H1 (cell line): Measurements from ENCODE around the gene IL18BP. TPM values are rescaled to one million over a fixed set of nuclear protein-coding genes. Genes with fewer than 3 reads are reported as not detected.

Experiments
- CTCF ChIA-PET: fragments of 300-600 bp; sonication (Branson Sonifier 250); formaldehyde crosslinking; loops from one replicate; lab custom pipeline; 2021; ENCODE audit not compliant: partially characterized antibody; lab: Charles Lee
- POLR2A ChIA-PET: fragments of 300-600 bp; sonication (Branson Sonifier 250); formaldehyde crosslinking; loops from one replicate; lab custom pipeline; 2021; ENCODE audit warnings: inconsistent platforms; ENCODE audit not compliant: partially characterized antibody; lab: Charles Lee
- DNase-seq, 2 experiments: peaks; one replicate each; pipeline versions ENCODE4 v3.0.0 to v3.0.0-alpha.2; 2010 to 2022; ENCODE audit warnings: low spot score in 2 of 2, low read depth in 1 of 2, mixed read lengths in 1 of 2
- FAIRE-seq: peaks from 2 replicates; lab custom pipeline; 2011; peaks lifted over from hg19 to GRCh38; lab: Jason Lieb, UNC
- H2AFZ ChIP-seq: 2 replicates; pipeline ENCODE4 v1.8.1; 2012; ENCODE audit warnings: low read length, inconsistent platforms
- H2AK5ac ChIP-seq: 2 replicates; pipeline ENCODE4 v1.6.1; 2013; ENCODE audit warnings: low read depth, low read length
- H2BK120ac ChIP-seq: replicated peaks from 2 replicates; pipeline ENCODE3; 2013; ENCODE audit warnings: low read depth, low read length, inconsistent platforms
- H2BK12ac ChIP-seq: 2 replicates; pipeline ENCODE4 v1.6.1; 2013; ENCODE audit warnings: low read depth, low read length
- H2BK15ac ChIP-seq: 2 replicates; pipeline ENCODE4 v1.6.1; 2013; ENCODE audit warnings: low read length
- H2BK20ac ChIP-seq: 2 replicates; pipeline ENCODE4 v1.6.1; 2013; ENCODE audit warnings: low read length
- H2BK5ac ChIP-seq: 2 replicates; pipeline ENCODE4 v1.6.1; 2013; ENCODE audit warnings: low read depth, low read length
- H3K14ac ChIP-seq: 2 replicates; pipeline ENCODE4 v1.6.1; 2013; ENCODE audit warnings: inconsistent platforms; ENCODE audit not compliant: insufficient read length
- H3K18ac ChIP-seq: 2 replicates; pipeline ENCODE4 v1.6.1; 2013; ENCODE audit warnings: low read length; ENCODE audit errors: extremely low read depth
- H3K23ac ChIP-seq: 2 replicates; pipeline ENCODE4 v1.6.1; 2013; ENCODE audit warnings: inconsistent platforms; ENCODE audit not compliant: insufficient read length
- H3K23me2 ChIP-seq: 2 replicates; pipeline ENCODE4 v1.6.1; 2013; ENCODE audit warnings: low read depth, low read length
- H3K27ac ChIP-seq: 2 replicates; pipeline ENCODE4 v1.6.1; 2011; ENCODE audit warnings: low read depth, low read length, inconsistent platforms
- H3K27me3 ChIP-seq, 4 experiments: replicated peaks in 1 of 4; 1 replicate in 1 of 4; 2 replicates in 3 of 4; pipeline versions ENCODE4 v1.6.1 to v1.8.1; 2011 to 2013; ENCODE audit warnings: low read length in 3 of 4, mild to moderate bottlenecking in 3 of 4, inconsistent platforms in 2 of 4, mixed read lengths in 2 of 4, moderate library complexity in 1 of 4; ENCODE audit not compliant: control insufficient read depth in 3 of 4, insufficient read depth in 3 of 4; ENCODE audit errors: extremely low read depth in 1 of 4
- H3K36me3 ChIP-seq, 4 experiments: 2 replicates each; pipeline versions ENCODE4 v1.6.1 to v1.8.1; 2011 to 2013; ENCODE audit warnings: mild to moderate bottlenecking in 4 of 4, low read length in 3 of 4, moderate library complexity in 2 of 4, control low read depth in 1 of 4, inconsistent platforms in 1 of 4; ENCODE audit not compliant: insufficient read depth in 4 of 4, control insufficient read depth in 2 of 4
- H3K4ac ChIP-seq: replicated peaks from 2 replicates; pipeline ENCODE3; 2013; ENCODE audit warnings: low read length, low read depth, mixed read lengths, inconsistent platforms; ENCODE audit not compliant: insufficient read length
- H3K4me1 ChIP-seq, 4 experiments: replicated peaks in 1 of 4; 1 replicate in 1 of 4; 2 replicates in 3 of 4; pipeline versions ENCODE4 v1.6.1 to v1.8.1; 2011 to 2013; ENCODE audit warnings: low read length in 3 of 4, inconsistent platforms in 2 of 4, mixed read lengths in 1 of 4; ENCODE audit not compliant: insufficient read depth in 4 of 4, control insufficient read depth in 3 of 4
- H3K4me2 ChIP-seq, 2 experiments: 2 replicates each; pipeline versions ENCODE4 v1.6.1 to v1.8.1; 2011 to 2013; ENCODE audit warnings: low read depth in 2 of 2, low read length in 2 of 2, control low read depth in 1 of 2, inconsistent platforms in 1 of 2, mild to moderate bottlenecking in 1 of 2; ENCODE audit not compliant: insufficient read depth in 1 of 2
- H3K4me3 ChIP-seq, 4 experiments: fragments of 200-600, 300-600 bp in 1 of 4; sonication (generic), shearing (Covaris generic), sonication (Bioruptor Twin) in 1 of 4; 2 replicates each; pipeline versions ENCODE4 v1.5.1 to v1.8.1; 2011 to 2016; ENCODE audit warnings: low read length in 4 of 4, low read depth in 3 of 4, control low read depth in 2 of 4, inconsistent platforms in 2 of 4, mild to moderate bottlenecking in 2 of 4, mixed read lengths in 1 of 4, moderate library complexity in 1 of 4; ENCODE audit not compliant: insufficient read depth in 2 of 4; ENCODE audit errors: extremely low read depth in 1 of 4
- H3K56ac ChIP-seq: replicated peaks from 2 replicates; pipeline ENCODE3; 2013; ENCODE audit warnings: low read depth, mild to moderate bottlenecking, mixed read lengths, low read length, inconsistent platforms; ENCODE audit not compliant: insufficient read length
- H3K79me1 ChIP-seq: 2 replicates; pipeline ENCODE4 v1.6.1; 2013; ENCODE audit warnings: low read depth, low read length, control low read depth
- H3K79me2 ChIP-seq, 2 experiments: 2 replicates each; pipeline versions ENCODE4 v1.6.1 to v1.8.1; 2012 to 2013; ENCODE audit warnings: low read length in 2 of 2, mild to moderate bottlenecking in 2 of 2, inconsistent platforms in 1 of 2; ENCODE audit not compliant: insufficient read depth in 2 of 2, control insufficient read depth in 1 of 2
- H3K9ac ChIP-seq, 4 experiments: replicated peaks in 1 of 4; 1 replicate in 1 of 4; 2 replicates in 3 of 4; pipeline versions ENCODE4 v1.6.1 to v1.8.1; 2011 to 2013; ENCODE audit warnings: low read depth in 3 of 4, low read length in 3 of 4, control low read depth in 2 of 4, mild to moderate bottlenecking in 2 of 4, moderate library complexity in 2 of 4, inconsistent platforms in 1 of 4; ENCODE audit errors: extremely low read depth in 1 of 4
- H3K9me3 ChIP-seq, 2 experiments: 2 replicates each; pipeline versions ENCODE4 v1.6.1 to v1.8.1; 2012 to 2013; ENCODE audit warnings: mild to moderate bottlenecking in 2 of 2, moderate library complexity in 2 of 2, control low read depth in 1 of 2, inconsistent platforms in 1 of 2, low read depth in 1 of 2, low read length in 1 of 2, mixed read lengths in 1 of 2; ENCODE audit not compliant: insufficient read depth in 2 of 2
- H4K20me1 ChIP-seq, 2 experiments: replicated peaks in 1 of 2; 2 replicates each; pipeline versions ENCODE3 to v1.8.1; 2011 to 2013; ENCODE audit warnings: inconsistent platforms in 2 of 2, low read length in 2 of 2, mild to moderate bottlenecking in 1 of 2; ENCODE audit not compliant: insufficient read depth in 2 of 2, control insufficient read depth in 1 of 2
- H4K5ac ChIP-seq: 2 replicates; pipeline ENCODE4 v1.6.1; 2013; ENCODE audit warnings: low read length, low read depth, mixed read lengths, inconsistent platforms; ENCODE audit not compliant: insufficient read length
- H4K8ac ChIP-seq: 2 replicates; pipeline ENCODE4 v1.8.0; 2013; ENCODE audit warnings: mild to moderate bottlenecking, moderate library complexity, low read length, inconsistent platforms; ENCODE audit not compliant: insufficient read depth; ENCODE audit errors: extremely low read depth
- H4K91ac ChIP-seq: replicated peaks from 2 replicates; pipeline ENCODE3; 2013; ENCODE audit warnings: low read length, mixed read lengths, inconsistent platforms; ENCODE audit not compliant: insufficient read length
- RAD21 ChIP-seq, 2 experiments: IDR thresholded peaks in 1 of 2; conservative IDR thresholded peaks in 1 of 2; 2 replicates each; pipeline ENCODE4 v1.6.1; 2011; ENCODE audit warnings: low read depth in 2 of 2, low read length in 2 of 2, improper control_type of control experiment in 1 of 2, inconsistent platforms in 1 of 2, mild to moderate bottlenecking in 1 of 2, moderate library complexity in 1 of 2
- WGBS, 2 experiments: shearing (Covaris generic) in 1 of 2; methylation state at CpG; one replicate each; pipeline versions ENCODE4 v1.1.6 to v1.1.7; 2013 to 2015; ENCODE audit warnings: low lambda C conversion rate in 2 of 2, mixed read lengths in 2 of 2, inconsistent platforms in 1 of 2, low coverage in 1 of 2, missing lambda C conversion rate in 1 of 2; ENCODE audit not compliant: insufficient replicate concordance in 2 of 2, insufficient coverage in 1 of 2, insufficient read length in 1 of 2; ENCODE audit errors: extremely low coverage in 1 of 2, missing lambda C conversion rate in 1 of 2; 5-methylcytosine and 5-hydroxymethylcytosine counted together
- polyA plus RNA-seq, 7 experiments: library from polyadenylated mRNA; depleted of rRNA in 3 of 7; stranded (reverse) in 5 of 7; unstranded in 2 of 7; fragments of >200 nt in 5 of 7; fragments of 200-250 nt in 2 of 7; gene quantifications; 1 replicate in 5 of 7; 2 replicates in 1 of 7; 4 replicates in 1 of 7; pipeline versions ENCODE4 v1.2.1 to v1.2.3, GENCODE V29; 2011 to 2013; ENCODE audit warnings: missing spikeins in 2 of 7, mixed read lengths in 2 of 7
- total RNA-seq: library from RNA; stranded (reverse); fragmentation: NEBNext Ultra II Directional; extraction: Animal tissue kit (Norgen Biotek cat#: 25700); gene quantifications from 2 replicates; pipeline ENCODE4 v1.2.1, GENCODE V29; 2021

Gene IL18BP
- total and polyA plus RNA-seq, 2 of the 8 experiments (the other 6 are each of a cell fraction or from before 2014, with no cell fraction given): 9.8 to 17.0 TPM

DNA sequence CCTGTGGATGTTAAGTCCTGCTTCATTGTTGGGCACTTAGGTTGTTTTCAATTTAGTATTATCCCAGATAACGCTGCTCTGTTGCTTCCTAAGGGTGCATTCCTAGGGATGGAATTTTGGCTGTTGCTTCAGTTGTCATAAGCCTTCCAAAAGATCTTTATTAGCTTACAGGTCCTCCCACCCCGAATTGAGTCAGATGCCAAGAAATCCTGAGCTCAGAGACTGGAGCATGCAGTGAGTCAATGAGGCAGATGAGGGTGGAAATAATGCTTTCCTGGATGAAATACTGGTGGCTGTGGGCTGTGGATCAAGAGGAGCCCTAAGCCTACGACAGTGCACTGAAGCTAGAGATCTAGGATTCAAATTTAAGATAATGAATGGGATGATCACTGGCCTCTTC is 10.7 kb upstream of the IL18BP start:
- no peak overlapping the region for H4K8ac ChIP-seq
- FAIRE-seq: no peak
- POLR2A ChIA-PET: interaction anchor here (0.6 to 1.5 kb wide), 4 partner anchors 9 to 34 kb away, joined by 3 to 5 read pairs (median 3); partner anchors contain the start of gene IL18BP

More for the DNA sequence above, 10.7 kb upstream of the IL18BP start:
- no peak overlapping the region for H3K18ac ChIP-seq
- no peak overlapping the region for H2BK12ac ChIP-seq
- peaks cover 0 to 3% of the 10 kb centered on the region in 2 experiments for H4K20me1 ChIP-seq
- H3K27me3 ChIP-seq: no peaks in the 10 kb centered on the region
- no peak overlapping the region for H2BK20ac ChIP-seq
- H3K4me3 ChIP-seq: no peak overlapping the region
- no peaks in the 10 kb centered on the region for H3K4me1 ChIP-seq
- H2AK5ac ChIP-seq: no peak overlapping the region
- 93% methylated on average over 3 of the region's 3 CpGs; no CpG with 5 or more reads in 1 of the 2 experiments for WGBS, 2 experiments
- H2BK5ac ChIP-seq: no peak overlapping the region
- no peaks in the 10 kb centered on the region for H3K9me3 ChIP-seq
- no peaks in the 10 kb centered on the region for H3K79me2 ChIP-seq
- TF ChIP-seq RAD21 (IDR thresholded peaks at IDR 0.05 in 1 of 2, conservative IDR thresholded peaks at IDR 0.05 in 1 of 2; ENCODE audit: low read depth in 2 of 2, low read length in 2 of 2): no peak
- no peaks in the 10 kb centered on the region for H3K23me2 ChIP-seq
- no peak overlapping the region for H2BK15ac ChIP-seq
- H4K91ac ChIP-seq: no peak overlapping the region
- no peak overlapping the region for H4K5ac ChIP-seq
- H3K56ac ChIP-seq: no peak overlapping the region
- no peak overlapping the region for H2AFZ ChIP-seq
- H3K23ac ChIP-seq: no peak overlapping the region
- no peak overlapping the region for H3K14ac ChIP-seq
- no peak overlapping the region for H3K4me2 ChIP-seq
- no peaks in the 10 kb centered on the region for H3K79me1 ChIP-seq
- H3K27ac ChIP-seq: no peak overlapping the region
- H3K4ac ChIP-seq: no peak overlapping the region
- CTCF ChIA-PET: interaction anchor here (1.1 to 5.4 kb wide), 6 partner anchors 10 to 56 kb away, joined by 3 to 54 read pairs (median 5); no protein-coding TSS in a partner anchor
- peaks cover 7 to 22% (median 12%) of the 10 kb centered on the region in 4 experiments for H3K36me3 ChIP-seq
- H3K9ac ChIP-seq: no peak overlapping the region
- no peak for DNase-seq
- H2BK120ac ChIP-seq: no peak overlapping the region
